Keratinocyte (primary cell): ENCODE measurements around the gene B4GALT3. TPM values are rescaled to one million over a fixed set of nuclear protein-coding genes. Genes with fewer than 3 reads are reported as not detected.

Source experiments
- DNase-seq: peaks from one replicate; pipeline ENCODE4 v3.0.0-alpha.2; 2011; ENCODE audit warnings: low read depth, missing footprints, low spot score
- FAIRE-seq: peaks from 2 replicates; lab custom pipeline; 2011; peaks lifted over from hg19 to GRCh38; lab: Jason Lieb, UNC
- H2AFZ ChIP-seq: 2 replicates; pipeline ENCODE4 v1.6.0; 2012; ENCODE audit warnings: low read length, control low read depth, inconsistent platforms; ENCODE audit not compliant: control insufficient read depth
- H3K27ac ChIP-seq: 2 replicates; pipeline ENCODE4 v1.5.1; 2011; ENCODE audit warnings: low read length; ENCODE audit not compliant: control insufficient read depth, insufficient read depth
- H3K27me3 ChIP-seq: 3 replicates; pipeline ENCODE4 v1.6.0; 2011; ENCODE audit warnings: low read length; ENCODE audit not compliant: control insufficient read depth, insufficient read depth; ENCODE audit errors: extremely low read depth
- H3K36me3 ChIP-seq, 2 experiments: 2 replicates in 1 of 2; 3 replicates in 1 of 2; pipeline ENCODE4 v1.5.1; 2011; ENCODE audit warnings: low read length in 2 of 2, mild to moderate bottlenecking in 1 of 2; ENCODE audit not compliant: control insufficient read depth in 2 of 2, insufficient read depth in 2 of 2; ENCODE audit errors: extremely low read depth in 1 of 2
- H3K4me1 ChIP-seq: 3 replicates; pipeline ENCODE4 v1.5.1; 2011; ENCODE audit warnings: low read length; ENCODE audit not compliant: control insufficient read depth, insufficient read depth; ENCODE audit errors: extremely low read depth
- H3K4me2 ChIP-seq: 3 replicates; pipeline ENCODE4 v1.6.0; 2011; ENCODE audit warnings: low read depth, low read length; ENCODE audit not compliant: control insufficient read depth, insufficient read depth; ENCODE audit errors: extremely low read depth
- H3K4me3 ChIP-seq, 3 experiments: fragments of 200-600 bp in 1 of 3; sonication (generic) in 1 of 3; 2 replicates in 2 of 3; 3 replicates in 1 of 3; pipeline ENCODE4 v1.5.1; 2011 to 2016; ENCODE audit warnings: low read length in 3 of 3, mild to moderate bottlenecking in 3 of 3, control low read depth in 2 of 3, inconsistent platforms in 1 of 3, low read depth in 1 of 3, mixed read lengths in 1 of 3, mixed run types in 1 of 3, moderate library complexity in 1 of 3; ENCODE audit not compliant: control insufficient read depth in 2 of 3, insufficient read depth in 2 of 3; ENCODE audit errors: extremely low read depth in 1 of 3
- H3K79me2 ChIP-seq: 2 replicates; pipeline ENCODE4 v1.6.0; 2012; ENCODE audit warnings: low read length; ENCODE audit not compliant: control insufficient read depth, insufficient read depth
- H3K9ac ChIP-seq: 3 replicates; pipeline ENCODE4 v1.6.0; 2011; ENCODE audit warnings: low read length; ENCODE audit not compliant: control insufficient read depth, insufficient read depth; ENCODE audit errors: extremely low read depth
- H3K9me1 ChIP-seq: 3 replicates; pipeline ENCODE4 v1.6.0; 2011; ENCODE audit warnings: low read length; ENCODE audit not compliant: control insufficient read depth, insufficient read depth; ENCODE audit errors: extremely low read depth
- H3K9me3 ChIP-seq: 2 replicates; pipeline ENCODE4 v1.5.1; 2012; ENCODE audit warnings: low read depth, low read length; ENCODE audit not compliant: control insufficient read depth
- H4K20me1 ChIP-seq: 3 replicates; pipeline ENCODE4 v1.6.0; 2011; ENCODE audit warnings: low read length; ENCODE audit not compliant: control insufficient read depth, insufficient read depth; ENCODE audit errors: extremely low read depth
- CTCF ChIP-seq, 3 experiments: IDR thresholded peaks in 1 of 3; conservative IDR thresholded peaks in 1 of 3; optimal IDR thresholded peaks in 1 of 3; 2 replicates in 2 of 3; 3 replicates in 1 of 3; pipeline versions ENCODE3 to v1.5.1; 2011; ENCODE audit warnings: low read length in 3 of 3, mild to moderate bottlenecking in 3 of 3, moderate library complexity in 2 of 3, control low read depth in 1 of 3, inconsistent platforms in 1 of 3; ENCODE audit not compliant: insufficient read depth in 2 of 3; ENCODE audit errors: extremely low read depth in 1 of 3
- EZH2 ChIP-seq: IDR thresholded peaks from one replicate; pipeline ENCODE4 v1.6.1; 2012; ENCODE audit warnings: inconsistent platforms, mild to moderate bottlenecking, low read length, moderate library complexity
- dilution Hi-C: fragments of 300-500 bp; cut with MboI; formaldehyde crosslinking; loops from one replicate; pipeline ENCODE4 v1.7.0; 2020; ENCODE audit warnings: low sequenced_read_pairs; ENCODE audit not compliant: extremely low pct_ligation_motif_present
- polyA plus RNA-seq, 5 experiments: library from polyadenylated mRNA; depleted of rRNA in 3 of 5; stranded (reverse) in 3 of 5; stranded (forward) in 1 of 5; unstranded in 1 of 5; fragments of >200 nt; gene quantifications; 1 replicate in 1 of 5; 2 replicates in 3 of 5; 3 replicates in 1 of 5; pipeline versions ENCODE4 v1.2.1 to v1.2.3, GENCODE V29; 2011 to 2012; ENCODE audit warnings: missing spikeins in 2 of 5, low read depth in 1 of 5, low replicate concordance in 1 of 5

The B4GALT3 gene
- polyA plus RNA-seq, 1 donor (not counting 4 experiments of a cell fraction or from before 2014, with no cell fraction given): 19.1 TPM

- TF ChIP-seq EZH2: no peak
- TF ChIP-seq CTCF (optimal IDR thresholded peaks at IDR 0.05 in 1 of 3, IDR thresholded peaks at IDR 0.05 in 1 of 3, conservative IDR thresholded peaks at IDR 0.05 in 1 of 3; ENCODE audit: extremely low read depth in 1 of 3, insufficient read depth in 2 of 3, low read length in 3 of 3): no peak
- dilution Hi-C loops: no loop called here
Measured at GRCh38 chr1:161185282-161185682, 8.0 kb upstream of the B4GALT3 start.

GRCh38 chr1:161182214-161182613, 4.9 kb upstream of the B4GALT3 start:
- Histone ChIP-seq H3K9me1 (no peaks in the 10 kb centered on the region), H3K79me2 (peaks cover under 1% of the 10 kb centered on the region), H3K4me3 (peak overlapping the region in 1 of 3 experiments; percentile 20), H3K27me3 (no peaks in the 10 kb centered on the region), H3K27ac (peak overlapping the region; percentile 82), H4K20me1 (no peaks in the 10 kb centered on the region), H3K9me3 (no peaks in the 10 kb centered on the region), H3K36me3 (no peaks in the 10 kb centered on the region), H3K4me1 (peaks cover 18% of the 10 kb centered on the region), H3K4me2 (peak overlapping the region; percentile 73), H3K9ac (peak overlapping the region; percentile 9), H2AFZ (peak overlapping the region; percentile 42)
- dilution Hi-C loops: no loop called here
- FAIRE-seq (no peak), DNase-seq (no peak)
- TF ChIP-seq CTCF (optimal IDR thresholded peaks at IDR 0.05 in 1 of 3, IDR thresholded peaks at IDR 0.05 in 1 of 3, conservative IDR thresholded peaks at IDR 0.05 in 1 of 3; ENCODE audit: extremely low read depth in 1 of 3, insufficient read depth in 2 of 3, low read length in 3 of 3) (no peak), EZH2 (no peak)

More at GRCh38 chr1:161185282-161185682, 8.0 kb upstream of the B4GALT3 start:
- Histone ChIP-seq H3K27ac (no peak overlapping the region), H4K20me1 (no peaks in the 10 kb centered on the region), H3K36me3 (no peaks in the 10 kb centered on the region), H2AFZ (peak overlapping the region; percentile 52), H3K9ac (no peak overlapping the region), H3K79me2 (no peaks in the 10 kb centered on the region), H3K4me1 (peaks cover 13% of the 10 kb centered on the region), H3K4me3 (no peak overlapping the region), H3K27me3 (no peaks in the 10 kb centered on the region), H3K4me2 (no peak overlapping the region), H3K9me3 (no peaks in the 10 kb centered on the region), H3K9me1 (no peaks in the 10 kb centered on the region)
- FAIRE-seq: no peak
- no peak for DNase-seq
